Measurements from ENCODE around the gene CPLANE2.
"Not testable (repeated sequence)": the region's sequence is repeated elsewhere in the genome, so short reads cannot be mapped to it uniquely, and the experiment has no call there.

Gene CPLANE2

GRCh38 chr1:16207318-16208269 is 29.4 kb downstream of the CPLANE2 start:
- no peak for DNase-seq

GRCh38 chr1:16206547-16207317 is 30.3 kb downstream of the CPLANE2 start:
- DNase-seq, result peak; percentile 96

- no peak for DNase-seq
Measured at GRCh38 chr1:16205891-16206546, 31.0 kb downstream of the CPLANE2 start.

GRCh38 chr1:16205334-16205671 is 31.7 kb downstream of the CPLANE2 start:
- DNase-seq, result no peak

- peak; percentile 59 for DNase-seq
Measured at GRCh38 chr1:16204634-16205333, 32.2 kb downstream of the CPLANE2 start.

GRCh38 chr1:16204216-16204615 is 32.8 kb downstream of the CPLANE2 start:
- DNase-seq, result no peak

GRCh38 chr1:16203550-16203949 is 33.4 kb downstream of the CPLANE2 start:
- no peak for DNase-seq

- no peak for DNase-seq
Measured at GRCh38 chr1:16202281-16203210, 34.4 kb downstream of the CPLANE2 start.

GRCh38 chr1:16199700-16200099 is 37.3 kb downstream of the CPLANE2 start:
- DNase-seq, result no peak

GRCh38 chr1:16199157-16199501 is 37.9 kb downstream of the CPLANE2 start:
- DNase-seq, result no peak

- DNase-seq, result no peak
Measured at GRCh38 chr1:16198444-16199156, 38.4 kb downstream of the CPLANE2 start.

GRCh38 chr1:16196874-16197273 is 40.1 kb downstream of the CPLANE2 start:
- no peak for DNase-seq

- DNase-seq, result not testable (repeated sequence)
Measured at GRCh38 chr1:16196139-16196538, 40.8 kb downstream of the CPLANE2 start.

- DNase-seq, result no peak
Measured at GRCh38 chr1:16195518-16195905, 41.5 kb downstream of the CPLANE2 start.

- DNase-seq, result no peak
Measured at GRCh38 chr1:16191916-16192546, 45.0 kb downstream of the CPLANE2 start.

- DNase-seq, result no peak
Measured at GRCh38 chr1:16191309-16191708, 45.7 kb downstream of the CPLANE2 start.

- no peak for DNase-seq
Measured at GRCh38 chr1:16189921-16190621, 46.9 kb downstream of the CPLANE2 start.

GRCh38 chr1:16189003-16189402 is 48.0 kb downstream of the CPLANE2 start:
- no peak for DNase-seq

GRCh38 chr1:16187748-16188401 is 49.1 kb downstream of the CPLANE2 start:
- DNase-seq, result peak; percentile 83
